NOMO-1 (cell line): ENCODE results near the gene C20orf141.
"Not testable (repeated sequence)": the region's sequence is repeated elsewhere in the genome, so short reads cannot be mapped to it uniquely, and the experiment has no call there.

ENCODE experiments used
- DNase-seq, 2 experiments: peaks; one replicate each; lab custom pipeline; 2025; ENCODE audit not compliant: unreplicated experiment in 2 of 2; lab: John Stamatoyannopoulos, UW

Gene C20orf141

GRCh38 chr20:2799688-2800520 is 14.9 kb upstream of the C20orf141 start:
- DNase-seq = no peak

DNA sequence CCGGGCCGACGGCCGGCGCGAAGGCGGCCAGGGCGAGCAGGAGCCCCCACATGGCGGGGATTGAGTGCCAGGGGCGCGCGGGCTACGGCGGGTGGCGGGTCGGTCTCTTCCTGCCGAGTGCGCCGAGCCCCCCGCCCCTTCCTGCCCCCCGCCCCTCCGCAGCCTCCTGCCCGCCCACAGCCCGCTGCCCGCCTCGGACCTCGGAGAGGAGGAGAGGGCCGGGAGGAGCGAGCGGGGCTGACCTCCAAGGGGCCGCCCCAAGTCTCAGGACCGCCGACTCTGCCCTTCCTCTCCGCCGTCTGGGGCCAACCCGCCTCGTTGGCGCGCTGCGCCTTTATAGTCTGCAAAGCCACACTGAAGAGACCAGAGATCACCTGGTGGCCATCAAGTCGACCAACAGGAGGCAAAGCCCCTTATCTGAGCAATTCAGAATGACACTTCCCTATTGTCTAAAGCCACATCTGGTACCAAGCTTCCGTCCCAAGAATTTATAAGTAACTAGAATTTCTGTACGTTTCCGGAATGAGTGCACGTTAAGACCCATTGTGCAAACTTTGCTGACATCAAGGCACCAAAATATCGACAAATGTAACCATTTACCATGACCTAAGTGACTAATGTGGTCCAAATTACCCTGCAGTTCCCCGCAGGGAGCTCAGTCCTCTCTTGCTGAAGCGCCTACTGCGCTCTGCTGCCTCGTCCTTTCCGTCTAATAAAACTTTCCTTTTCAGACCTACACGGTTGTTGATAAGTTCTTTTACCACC is 14.1 kb upstream of the C20orf141 start, which contains the start of gene CPXM1:
Gene CPXM1, minus strand, starts transcription at position 107 of the 765 bp plus-strand sequence. Its CDS starts 55 bp downstream, at position 52.
- peak; percentile 48 to 70 for DNase-seq

- no peak for DNase-seq
Observed at GRCh38 chr20:2801286-2801728, 13.5 kb upstream of the C20orf141 start.

DNA sequence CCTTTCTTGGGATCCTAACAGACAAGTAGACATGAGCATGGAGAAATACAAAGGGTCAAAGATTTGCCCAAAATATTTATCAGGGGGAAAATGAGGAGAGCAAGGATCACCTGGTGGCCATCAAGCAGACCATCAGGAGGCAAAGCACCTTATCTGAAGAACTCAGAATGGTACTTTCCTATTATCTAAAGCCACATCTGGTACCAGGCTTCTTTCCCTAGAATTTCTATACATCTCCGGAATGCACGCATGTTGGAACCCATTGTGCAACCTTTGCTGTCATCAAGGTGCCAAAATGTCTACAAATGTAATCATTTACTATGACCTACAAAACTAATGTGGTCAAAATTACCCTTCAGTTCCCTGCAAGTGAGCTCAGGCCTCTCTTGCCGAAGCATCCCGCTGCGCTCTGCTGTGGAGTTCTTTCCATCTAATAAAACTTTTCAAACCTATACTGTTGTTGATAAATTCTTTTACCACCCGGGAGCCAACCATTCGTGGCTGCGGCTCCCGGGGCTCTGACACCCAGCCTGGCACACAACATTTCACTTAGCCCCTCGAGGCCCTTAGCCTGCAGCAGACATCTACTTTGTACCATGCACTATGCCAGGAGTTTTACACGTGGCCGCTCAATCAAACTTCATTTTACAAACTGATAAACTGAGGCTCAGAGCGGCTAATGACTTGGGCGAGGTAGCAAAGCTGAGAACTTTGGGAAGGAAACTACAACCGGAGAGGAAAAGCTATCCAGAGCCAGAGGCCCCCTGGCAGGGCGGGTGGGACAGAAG is 10.6 kb upstream of the C20orf141 start:
- DNase-seq = no peak

DNA sequence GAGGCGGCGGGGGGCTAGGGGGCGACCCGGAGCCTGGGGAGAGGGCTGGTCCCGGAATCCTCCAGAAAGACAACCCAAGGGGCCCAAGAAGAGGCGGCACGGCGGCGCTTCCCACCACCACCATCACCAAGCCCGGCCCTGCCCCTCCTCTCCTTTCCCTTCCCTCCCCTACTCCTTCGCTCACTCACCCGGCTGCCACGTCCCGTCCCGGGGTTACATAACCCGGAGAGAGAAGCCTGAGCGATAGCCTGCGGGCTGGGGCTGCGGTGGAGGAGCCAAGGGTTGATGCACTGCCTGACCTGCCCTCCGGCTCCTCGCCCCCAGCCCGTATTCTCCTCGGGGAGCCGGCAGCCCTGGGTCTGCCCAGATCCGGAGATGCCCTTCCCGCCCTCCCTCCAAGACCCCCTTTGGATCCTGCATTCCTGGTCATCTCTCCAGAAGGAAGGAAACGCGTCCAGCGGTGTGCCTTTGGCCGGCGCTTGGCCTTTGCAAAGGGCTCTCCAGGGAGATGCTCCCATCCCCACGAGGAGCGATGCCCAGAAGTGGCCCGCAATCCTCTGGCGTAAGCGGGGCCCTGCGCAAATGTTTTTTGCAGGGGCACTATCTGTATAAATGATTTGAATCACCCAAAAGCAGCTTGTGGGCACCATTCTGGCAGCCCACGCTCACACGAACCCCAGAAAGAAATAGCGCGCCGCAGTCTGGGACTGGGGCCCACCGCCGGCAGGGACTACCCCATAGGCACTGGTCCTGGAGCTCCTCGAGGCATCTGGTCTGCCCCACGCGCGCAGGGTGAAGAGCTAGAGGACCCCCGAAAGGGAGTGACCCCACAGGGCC is 9.7 kb upstream of the C20orf141 start:
- DNase-seq = no peak

- DNase-seq = no peak
Observed at GRCh38 chr20:2805689-2806350, 9.0 kb upstream of the C20orf141 start.

GRCh38 chr20:2806351-2806701 is 8.5 kb upstream of the C20orf141 start:
- DNase-seq = no peak

DNA sequence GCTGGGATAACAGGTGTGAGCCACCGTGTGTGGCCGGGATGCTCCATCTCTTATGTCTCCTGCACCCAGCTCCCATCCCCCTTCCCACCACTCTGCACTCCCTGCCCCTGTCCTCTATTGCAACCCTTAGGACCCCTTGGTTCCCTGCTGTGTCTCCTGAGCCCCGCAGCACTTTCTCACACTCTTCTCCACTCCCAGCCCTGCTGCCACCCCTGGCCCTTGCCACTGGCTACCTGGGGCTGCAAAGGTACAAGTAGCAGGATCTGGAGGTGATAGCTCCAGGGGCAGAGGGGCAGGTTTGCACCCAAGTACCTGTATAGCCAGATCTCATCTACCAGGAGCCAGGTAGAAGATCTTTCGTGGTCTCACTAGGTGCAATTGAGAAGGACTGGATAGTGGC is 7.8 kb upstream of the C20orf141 start:
- DNase-seq = no peak

GRCh38 chr20:2807929-2808328 is 6.9 kb upstream of the C20orf141 start:
- DNase-seq = not testable (repeated sequence)

- DNase-seq = no peak
Observed at GRCh38 chr20:2809690-2810089, 5.1 kb upstream of the C20orf141 start.

DNA sequence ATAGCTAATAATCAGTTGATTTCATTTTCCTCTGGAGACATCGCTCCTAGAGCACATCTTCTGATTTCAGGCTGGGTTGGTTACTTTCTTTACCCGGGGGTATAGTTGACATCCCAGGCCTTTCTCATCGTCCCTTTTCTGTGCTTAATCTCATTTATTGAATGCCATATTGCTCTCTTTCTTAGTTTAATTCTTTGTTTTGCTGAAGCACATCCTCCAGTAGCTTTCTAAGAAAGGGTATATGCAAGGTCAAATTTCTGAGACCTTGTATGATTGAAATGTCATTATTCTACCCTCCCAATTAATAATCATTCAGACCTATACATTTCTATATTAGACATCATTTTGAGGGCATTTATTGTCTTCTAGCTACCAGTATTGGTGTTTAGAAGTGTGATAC is 2.6 kb upstream of the C20orf141 start:
- DNase-seq = no peak

DNA sequence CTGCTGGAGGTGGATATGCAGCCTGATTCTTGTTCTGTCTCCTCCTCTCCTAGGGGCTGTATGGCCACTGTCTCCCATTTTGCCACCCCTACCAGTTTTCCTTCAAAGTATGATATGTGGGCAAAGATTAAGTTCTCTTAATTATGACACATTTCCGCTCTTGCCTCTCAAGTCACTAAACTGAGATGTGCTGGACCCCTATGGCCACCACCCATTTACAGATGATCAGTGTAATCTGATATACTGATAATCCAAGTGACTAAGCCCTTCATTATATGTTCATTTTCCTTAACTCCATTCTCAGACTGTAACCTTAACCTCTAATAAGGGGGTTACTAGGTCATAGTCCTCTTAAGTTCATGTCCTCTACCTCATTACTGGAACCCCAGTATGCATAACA is 711 bp upstream of the C20orf141 start:
- no peak for DNase-seq

- DNase-seq = no peak
Observed at GRCh38 chr20:2815242-2815900, 584 bp downstream of the C20orf141 start.

DNA sequence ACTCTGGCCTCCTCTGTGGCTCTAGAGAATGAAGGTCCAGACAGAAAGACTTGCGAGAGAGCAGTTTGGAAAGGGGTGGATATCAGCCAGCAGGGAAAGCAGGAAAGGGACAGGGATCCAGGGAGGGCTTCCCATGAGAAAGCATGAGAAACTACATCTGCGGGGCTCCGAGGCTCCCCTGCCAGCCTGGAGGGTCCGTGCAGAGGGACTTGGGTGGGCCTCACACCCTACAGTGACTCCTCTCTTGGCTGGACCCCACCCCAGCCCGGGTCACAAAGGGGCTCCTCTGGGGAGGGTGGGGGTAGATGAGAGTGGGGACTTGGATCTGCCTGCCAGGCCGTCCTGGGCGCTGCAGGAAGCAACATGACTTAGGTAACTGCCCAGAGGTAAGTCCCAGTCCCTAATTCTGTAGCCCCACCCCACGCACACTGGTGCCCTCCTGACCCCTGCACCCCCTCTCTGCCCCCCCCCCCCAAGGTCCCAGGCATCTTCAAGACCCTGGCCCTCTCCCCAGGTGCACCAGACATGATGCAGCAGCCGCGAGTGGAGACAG is 1.3 kb downstream of the C20orf141 start, which contains the start of gene TMEM239:
Gene TMEM239, plus strand, starts transcription at position 335 of the 553 bp plus-strand sequence. Its CDS starts 191 bp downstream, at position 526.
- no peak for DNase-seq

DNA sequence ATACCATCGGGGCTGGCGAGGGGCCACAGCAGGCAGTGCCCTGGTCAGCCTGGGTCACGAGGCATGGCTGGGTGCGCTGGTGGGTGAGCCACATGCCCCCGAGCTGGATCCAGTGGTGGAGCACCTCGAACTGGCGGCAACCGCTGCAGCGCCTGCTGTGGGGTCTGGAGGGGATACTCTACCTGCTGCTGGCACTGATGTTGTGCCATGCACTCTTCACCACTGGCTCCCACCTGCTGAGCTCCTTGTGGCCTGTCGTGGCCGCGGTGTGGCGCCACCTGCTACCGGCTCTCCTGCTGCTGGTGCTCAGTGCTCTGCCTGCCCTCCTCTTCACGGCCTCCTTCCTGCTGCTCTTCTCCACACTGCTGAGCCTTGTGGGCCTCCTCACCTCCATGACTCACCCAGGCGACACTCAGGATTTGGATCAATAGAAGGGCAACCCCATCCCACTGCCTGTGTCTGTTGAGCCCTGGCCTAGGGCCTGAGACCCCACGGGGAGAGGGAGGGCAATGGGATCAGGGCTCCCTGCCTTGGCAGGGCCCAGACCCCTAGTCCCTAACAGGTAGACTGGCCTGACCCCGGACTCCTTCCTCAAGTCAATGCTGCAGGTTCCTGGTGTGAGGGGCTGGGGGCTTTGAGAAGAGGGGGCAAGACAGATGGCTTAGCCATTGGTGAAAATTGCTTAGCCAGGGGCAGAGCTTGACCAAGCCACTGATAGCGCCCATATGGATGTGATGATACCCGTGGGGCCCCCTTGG is 2.0 kb downstream of the C20orf141 start:
- DNase-seq = no peak

DNA sequence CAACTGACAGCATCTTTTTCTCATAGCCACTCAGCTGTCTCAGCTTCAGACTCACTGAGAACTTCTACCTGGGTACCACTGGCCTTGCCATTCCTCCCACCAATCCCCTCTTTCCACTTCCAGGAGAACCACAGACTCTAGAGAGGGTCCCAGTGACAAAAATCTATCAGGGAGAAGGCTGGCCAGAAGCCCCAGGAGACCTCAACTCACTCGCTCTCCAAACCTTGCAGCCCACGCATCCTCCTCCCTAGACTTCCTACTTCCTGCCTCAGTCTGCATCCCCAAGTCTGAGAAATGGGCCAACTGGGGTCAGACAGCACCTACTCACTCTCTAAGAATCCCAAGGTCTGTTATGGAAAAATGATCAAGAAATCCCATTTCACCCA is 2.5 kb downstream of the C20orf141 start:
- no peak for DNase-seq

- DNase-seq = no peak
Observed at GRCh38 chr20:2817891-2818595, 3.3 kb downstream of the C20orf141 start.
